ENCODE results near the gene FAM43A. TPM values are rescaled to one million over a fixed set of nuclear protein-coding genes. Genes with fewer than 3 reads are reported as not detected.

FAM43A gene
- total and polyA plus RNA-seq, 10 of the 15 experiments (the other 5 are each of a cell fraction or from before 2014, with no cell fraction given), result 0.27 to 5.0 (median 1.1) TPM

GRCh38 chr3:194714137-194714455 is 28.4 kb downstream of the FAM43A start (continued):
- no peak for TF ChIP-seq SIN3A (IDR thresholded peaks at IDR 0.05; ENCODE audit: low read depth, low read length)
- no peak for TF ChIP-seq MXI1 (IDR thresholded peaks at IDR 0.05; ENCODE audit: low read depth, low read length)
- no peak for TF ChIP-seq HDAC6 (IDR thresholded peaks at IDR 0.05; ENCODE audit: unreplicated experiment)
- no peak for TF ChIP-seq NRF1 (conservative IDR thresholded peaks at IDR 0.05; ENCODE audit: low read depth, low read length)
- TF ChIP-seq GABPA (IDR thresholded peaks at IDR 0.05; ENCODE audit: low read depth), result no peak
- no peak for TF ChIP-seq SMAD5 (IDR thresholded peaks at IDR 0.05; ENCODE audit: low read depth)

DNA sequence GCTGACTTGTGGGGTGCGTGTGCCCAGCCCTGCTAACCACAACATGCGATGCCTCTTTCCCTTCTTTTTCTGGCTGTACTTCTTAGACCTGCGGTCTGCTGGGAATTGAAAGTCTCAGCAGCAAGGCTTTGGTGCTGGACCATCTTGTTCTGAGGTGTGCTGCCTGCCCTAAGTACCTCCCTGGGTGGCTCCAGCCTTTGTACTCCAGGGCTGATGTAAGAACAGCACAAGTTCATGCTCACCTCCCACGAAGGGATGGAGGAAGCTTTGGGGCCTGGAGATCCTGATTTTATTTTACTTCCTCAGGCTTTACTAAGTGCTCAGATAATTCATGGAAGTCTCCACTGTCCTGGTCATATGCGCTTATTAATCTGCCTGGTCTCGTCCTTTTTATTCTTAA is 28.9 kb downstream of the FAM43A start:
- DNase-seq (ENCODE audit: low read depth, low spot score) (no peak), FAIRE-seq (no peak), ATAC-seq (no peak)
- intact Hi-C loops (cut with micrococcal nuclease; ENCODE audit: unreplicated experiment), result no loop called here
- in situ Hi-C loops (cut with MboI), result no loop called here
- no TSS peak for BruUV-seq (replicated peaks)
- no peak overlapping the region for H2AFZ ChIP-seq (ENCODE audit: control insufficient read depth, low read depth, low read length)
- ChIA-PET POLR2A (no interaction called here), CTCF (no interaction called here), SMC1A (ENCODE audit: uncharacterized antibody, unreplicated experiment) (no interaction called here), RAD21 (ENCODE audit: unreplicated experiment) (no interaction called here)
- no peak overlapping the region for H3K9ac ChIP-seq (ENCODE audit: control insufficient read depth, insufficient read depth, low read length)
- WGBS (ENCODE audit: insufficient coverage, insufficient replicate concordance, low lambda C conversion rate, missing lambda C conversion rate), result 44% methylated on average over 5 of the region's 6 CpGs
- no peaks in the 10 kb centered on the region for H3K4me1 ChIP-seq (ENCODE audit: control insufficient read depth, insufficient read depth, low read length)
- H4K20me1 ChIP-seq (ENCODE audit: control insufficient read depth, insufficient read depth), result no peaks in the 10 kb centered on the region
- no peak overlapping the region for H3K4me2 ChIP-seq (ENCODE audit: control insufficient read depth, insufficient read depth)
- H3K9me3 ChIP-seq (replicated peaks; ENCODE audit: control insufficient read depth, insufficient read depth, low read length), result no peaks in the 10 kb centered on the region
- H3K27ac ChIP-seq (ENCODE audit: control insufficient read depth, insufficient read depth), result no peak overlapping the region
- H3K27me3 ChIP-seq (replicated peaks in 1 of 2; ENCODE audit: control insufficient read depth in 2 of 2, insufficient read depth in 2 of 2, low read length in 1 of 2), result no peaks in the 10 kb centered on the region; a peak in 2 of 4 replicates
- H3K79me2 ChIP-seq (ENCODE audit: control insufficient read depth, insufficient read depth, low read length), result no peaks in the 10 kb centered on the region
- H3K36me3 ChIP-seq (ENCODE audit: control insufficient read depth in 2 of 2, insufficient read depth in 2 of 2, low read length in 1 of 2), result no peaks in the 10 kb centered on the region
- no peak overlapping the region for H3K4me3 ChIP-seq
- no peak for TF ChIP-seq SMARCA5 (IDR thresholded peaks at IDR 0.05)
- TF ChIP-seq ZBTB33 (IDR thresholded peaks at IDR 0.05), result no peak
- no peak for TF ChIP-seq TCF3 (IDR thresholded peaks at IDR 0.05; ENCODE audit: borderline replicate concordance, insufficient read depth, low read depth, low read length)
- TF ChIP-seq, protein P1, sequence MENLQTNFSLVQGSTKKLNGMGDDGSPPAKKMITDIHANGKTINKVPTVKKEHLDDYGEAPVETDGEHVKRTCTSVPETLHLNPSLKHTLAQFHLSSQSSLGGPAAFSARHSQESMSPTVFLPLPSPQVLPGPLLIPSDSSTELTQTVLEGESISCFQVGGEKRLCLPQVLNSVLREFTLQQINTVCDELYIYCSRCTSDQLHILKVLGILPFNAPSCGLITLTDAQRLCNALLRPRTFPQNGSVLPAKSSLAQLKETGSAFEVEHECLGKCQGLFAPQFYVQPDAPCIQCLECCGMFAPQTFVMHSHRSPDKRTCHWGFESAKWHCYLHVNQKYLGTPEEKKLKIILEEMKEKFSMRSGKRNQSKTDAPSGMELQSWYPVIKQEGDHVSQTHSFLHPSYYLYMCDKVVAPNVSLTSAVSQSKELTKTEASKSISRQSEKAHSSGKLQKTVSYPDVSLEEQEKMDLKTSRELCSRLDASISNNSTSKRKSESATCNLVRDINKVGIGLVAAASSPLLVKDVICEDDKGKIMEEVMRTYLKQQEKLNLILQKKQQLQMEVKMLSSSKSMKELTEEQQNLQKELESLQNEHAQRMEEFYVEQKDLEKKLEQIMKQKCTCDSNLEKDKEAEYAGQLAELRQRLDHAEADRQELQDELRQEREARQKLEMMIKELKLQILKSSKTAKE (IDR thresholded peaks at IDR 0.05; ENCODE audit: low read depth, poor library complexity, severe bottlenecking), result no peak
- TF ChIP-seq CBFB (IDR thresholded peaks at IDR 0.05; ENCODE audit: low read depth), result no peak
- no peak for TF ChIP-seq ZBTB4 (CRISPR knock-in tag; IDR thresholded peaks at IDR 0.05)
- TF ChIP-seq ZNF217 (IDR thresholded peaks at IDR 0.05), result no peak
- TF ChIP-seq NFIC (IDR thresholded peaks at IDR 0.05; ENCODE audit: low read depth, low read length), result no peak
- no peak for TF ChIP-seq GATAD2B (conservative IDR thresholded peaks at IDR 0.05; ENCODE audit: low read depth)

All from GM12878 (cell line).